ENCODE results near the gene PRKAR1B. TPM values are rescaled to one million over a fixed set of nuclear protein-coding genes. Genes with fewer than 3 reads are reported as not detected.
A peak's percentile ranks its signal among the peaks of the same experiment; 100 is the strongest.

The PRKAR1B gene
- polyA plus RNA-seq, 1 of the 3 experiments (the other 2 are of a cell fraction): 63.7 TPM

DNA sequence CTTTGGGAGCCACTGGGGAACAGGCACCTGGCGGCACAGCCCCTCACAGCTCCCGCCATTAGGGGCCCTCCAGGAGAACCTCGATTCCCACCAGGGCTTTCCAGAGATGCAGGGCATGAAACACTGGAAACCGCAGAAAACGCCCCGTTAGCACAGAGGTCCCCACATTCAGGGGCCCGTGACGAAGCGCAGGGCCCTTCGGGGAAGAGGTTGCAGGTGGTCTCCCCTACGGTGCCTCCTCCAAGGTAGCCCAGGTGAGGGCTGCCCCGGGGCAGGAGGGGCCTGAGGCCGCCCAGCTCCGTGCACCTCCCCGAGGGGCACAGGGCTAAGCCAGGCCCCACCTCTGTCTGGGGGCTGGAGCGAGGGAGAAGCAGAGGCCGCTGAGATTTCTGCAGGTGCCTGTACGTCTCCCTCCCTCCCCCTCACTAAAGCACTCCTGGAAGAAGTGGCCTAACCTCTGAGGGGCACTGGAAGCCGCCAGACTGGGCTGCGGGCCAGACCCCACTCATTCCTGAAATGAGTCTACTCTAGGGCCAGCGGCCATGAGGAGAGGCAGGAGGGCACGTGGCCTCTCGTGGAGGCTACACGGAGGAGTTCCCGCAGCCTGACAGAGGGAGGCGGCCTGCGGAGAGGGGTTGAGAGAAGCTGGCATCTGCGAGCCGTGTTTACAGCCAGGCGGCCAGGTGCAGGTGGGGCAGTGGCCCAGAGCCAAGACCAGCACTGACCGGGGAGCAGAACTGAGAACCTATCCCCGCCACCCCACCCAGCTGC, 214.4 kb downstream of the PRKAR1B start:
- peak overlapping the region; percentile 96 for H3K4me2 ChIP-seq
- H3K4me3 ChIP-seq (ENCODE audit: low read depth in 2 of 2, low read length in 1 of 2): no peak overlapping the region
- H3K9me3 ChIP-seq: no peaks in the 10 kb centered on the region
- no peaks in the 10 kb centered on the region for H3K9me2 ChIP-seq
- peaks cover 0 to 29% of the 10 kb centered on the region in 2 experiments; a peak in 2 of 4 replicates for H3K4me1 ChIP-seq (ENCODE audit: control insufficient read depth in 1 of 2, insufficient read depth in 2 of 2, low read depth in 1 of 2, low read length in 1 of 2)
- H3K9ac ChIP-seq: peak overlapping the region; percentile 43; the same call in 1 of the 2 replicates
- peaks cover 66% of the 10 kb centered on the region for H4K20me1 ChIP-seq (ENCODE audit: insufficient read depth)
- peaks cover 84% of the 10 kb centered on the region for H3K79me2 ChIP-seq (ENCODE audit: insufficient read depth)
- no peak overlapping the region for H2AFZ ChIP-seq (ENCODE audit: low read depth)
- DNase-seq: no peak
- peak overlapping the region in 1 of 2 experiments; percentile 79; a peak in 2 of 4 replicates for H3K27ac ChIP-seq (ENCODE audit: low read depth in 2 of 2, low read length in 1 of 2)
- TF ChIP-seq, protein P1, sequence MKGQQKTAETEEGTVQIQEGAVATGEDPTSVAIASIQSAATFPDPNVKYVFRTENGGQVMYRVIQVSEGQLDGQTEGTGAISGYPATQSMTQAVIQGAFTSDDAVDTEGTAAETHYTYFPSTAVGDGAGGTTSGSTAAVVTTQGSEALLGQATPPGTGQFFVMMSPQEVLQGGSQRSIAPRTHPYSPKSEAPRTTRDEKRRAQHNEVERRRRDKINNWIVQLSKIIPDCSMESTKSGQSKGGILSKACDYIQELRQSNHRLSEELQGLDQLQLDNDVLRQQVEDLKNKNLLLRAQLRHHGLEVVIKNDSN (IDR thresholded peaks at IDR 0.05; ENCODE audit: borderline replicate concordance, low read depth): no peak
- TF ChIP-seq CTCF (IDR thresholded peaks at IDR 0.05) (no peak), CHD2 (IDR thresholded peaks at IDR 0.05; ENCODE audit: low read length, partially characterized antibody) (no peak), USF2 (IDR thresholded peaks at IDR 0.05; ENCODE audit: borderline replicate concordance, low read depth, low read length) (no peak), JUND (IDR thresholded peaks at IDR 0.05) (no peak), NFIC (IDR thresholded peaks at IDR 0.05; ENCODE audit: borderline replicate concordance) (no peak)
- TF ChIP-seq, protein P2, sequence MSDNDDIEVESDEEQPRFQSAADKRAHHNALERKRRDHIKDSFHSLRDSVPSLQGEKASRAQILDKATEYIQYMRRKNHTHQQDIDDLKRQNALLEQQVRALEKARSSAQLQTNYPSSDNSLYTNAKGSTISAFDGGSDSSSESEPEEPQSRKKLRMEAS (IDR thresholded peaks at IDR 0.05; ENCODE audit: low read depth): peak; percentile 36; the same call in 1 of the 2 replicates
- WGBS (ENCODE audit: low lambda C conversion rate): 91% methylated on average over 26 of the region's 32 CpGs
- CTCF ChIA-PET: interaction anchor here (1.3 to 1.6 kb wide), 2 partner anchors 10 to 191 kb away, joined by 4 read pairs; no protein-coding TSS in a partner anchor
- peaks cover 22% of the 10 kb centered on the region for H3F3A ChIP-seq (replicated peaks; ENCODE audit: insufficient read depth)
- H3K27me3 ChIP-seq (ENCODE audit: insufficient read depth): no peaks in the 10 kb centered on the region
- POLR2A ChIA-PET: no interaction called here
- peaks cover 7 to 18% of the 10 kb centered on the region in 2 experiments for H3K36me3 ChIP-seq (replicated peaks in 1 of 2; ENCODE audit: control insufficient read depth in 1 of 2, insufficient read depth in 2 of 2, low read length in 1 of 2)

- Histone ChIP-seq H3K79me2 (ENCODE audit: insufficient read depth) (peaks cover 84% of the 10 kb centered on the region), H3K27me3 (ENCODE audit: insufficient read depth) (no peaks in the 10 kb centered on the region), H3K4me2 (peak overlapping the region; percentile 96; the same call in 1 of the 2 replicates), H3K36me3 (replicated peaks in 1 of 2; ENCODE audit: control insufficient read depth in 1 of 2, insufficient read depth in 2 of 2, low read length in 1 of 2) (peaks cover 7 to 24% of the 10 kb centered on the region in 2 experiments), H4K20me1 (ENCODE audit: insufficient read depth) (peaks cover 69% of the 10 kb centered on the region), H3K4me3 (ENCODE audit: low read depth in 2 of 2, low read length in 1 of 2) (no peak overlapping the region), H3K9me3 (no peaks in the 10 kb centered on the region), H2AFZ (ENCODE audit: low read depth) (no peak overlapping the region), H3K27ac (ENCODE audit: low read depth in 2 of 2, low read length in 1 of 2) (no peak overlapping the region), H3K9me2 (no peaks in the 10 kb centered on the region), H3F3A (replicated peaks; ENCODE audit: insufficient read depth) (peaks cover 22% of the 10 kb centered on the region), H3K4me1 (ENCODE audit: control insufficient read depth in 1 of 2, insufficient read depth in 2 of 2, low read depth in 1 of 2, low read length in 1 of 2) (peaks cover 0 to 29% of the 10 kb centered on the region in 2 experiments; a peak in 2 of 4 replicates), H3K9ac (no peak overlapping the region)
- ChIA-PET CTCF (interaction anchor here (1.6 kb wide), 1 partner anchor 11 kb away, joined by 4 read pairs; no protein-coding TSS in a partner anchor), POLR2A (no interaction called here)
- TF ChIP-seq ELF1 (IDR thresholded peaks at IDR 0.05) (no peak), FOSL2 (IDR thresholded peaks at IDR 0.05; ENCODE audit: borderline replicate concordance, low read depth) (no peak), YY1 (IDR thresholded peaks at IDR 0.05; ENCODE audit: low read depth) (no peak), MXI1 (IDR thresholded peaks at IDR 0.05; ENCODE audit: low read depth, low read length) (no peak), FOXJ3 (CRISPR knock-in tag; IDR thresholded peaks at IDR 0.05) (no peak), POLR2AphosphoS5 (IDR thresholded peaks at IDR 0.05; ENCODE audit: low read depth, low read length) (no peak), IRF3 (IDR thresholded peaks at IDR 0.05; ENCODE audit: low read depth, low read length) (no peak), EZH2phosphoT487 (IDR thresholded peaks at IDR 0.05; ENCODE audit: borderline replicate concordance, low read depth) (no peak)
- TF ChIP-seq, protein P2 (IDR thresholded peaks at IDR 0.05; ENCODE audit: low read depth): no peak
- DNase-seq: no peak
- 89% methylated on average over 15 of the region's 19 CpGs for WGBS (ENCODE audit: low lambda C conversion rate)
These were observed 215.0 kb downstream of the PRKAR1B start for GRCh38 chr7:512146-512510.
